Uterus (tissue), 4 donors: ENCODE data around the gene HMGXB3. TPM values are rescaled to one million over a fixed set of nuclear protein-coding genes. Genes with fewer than 3 reads are reported as not detected.

Experiments
- DNase-seq, 2 donors: peaks; one replicate each; pipeline ENCODE4 v3.0.0-alpha.2; 2019 to 2020
- H3K27ac ChIP-seq, 2 donors: fragments of 200-600 bp; sonication (generic); 1 replicate in 1 of 2; 2 replicates in 1 of 2; pipeline ENCODE4 v1.5.1; 2016 to 2018
- H3K27me3 ChIP-seq, 2 donors: fragments of 200-600 bp; sonication (generic); one replicate each; pipeline ENCODE4 v1.5.1; 2018 to 2019; ENCODE audit warnings: control low read depth in 1 of 2
- H3K36me3 ChIP-seq, 2 donors: fragments of 200-600 bp; sonication (generic); one replicate each; pipeline ENCODE4 v1.5.1; 2019; ENCODE audit warnings: control low read depth in 1 of 2
- H3K4me1 ChIP-seq, 2 donors: fragments of 200-600 bp; sonication (generic); one replicate each; pipeline ENCODE4 v1.5.1; 2018 to 2019; ENCODE audit warnings: control low read depth in 1 of 2
- H3K4me3 ChIP-seq, 2 donors: fragments of 200-600 bp; sonication (generic); 1 replicate in 1 of 2; 2 replicates in 1 of 2; pipeline ENCODE4 v1.5.1; 2018 to 2019; ENCODE audit warnings: mild to moderate bottlenecking in 1 of 2
- H3K9me3 ChIP-seq, 2 donors: fragments of 200-600 bp; sonication (generic); one replicate each; pipeline ENCODE4 v1.5.1; 2019; ENCODE audit warnings: control low read depth in 1 of 2
- POLR2A ChIP-seq, 2 donors: fragments of 450-650 bp; IDR thresholded peaks; one replicate each; pipeline ENCODE4 v1.6.1; 2016; ENCODE audit warnings: antibody characterized with exemption in 2 of 2, mild to moderate bottlenecking in 1 of 2, moderate library complexity in 1 of 2
- intact Hi-C: fragments of 100-400 bp; cut with DNase I; formaldehyde crosslinking; loops from one replicate; pipeline ENCODE4 v1.15.1; 2023; ENCODE audit warnings: low total_unique reads
- total RNA-seq, 4 donors: library from RNA; depleted of rRNA in 3 of 4; stranded (reverse); fragments of >200 nt in 3 of 4; gene quantifications; one replicate each; pipeline versions ENCODE4 v1.1.0 to v1.2.4, GENCODE V29; 2014 to 2023
- TF ChIP-seq, protein P1 (sequence below), 4 experiments: fragments of 200-600 bp in 2 of 4; fragments of 450-650 bp in 2 of 4; sonication (generic) in 2 of 4; IDR thresholded peaks; one replicate each; pipeline ENCODE4 v1.5.1; 2016 to 2019; ENCODE audit warnings: antibody characterized with exemption in 4 of 4, mild to moderate bottlenecking in 2 of 4, moderate library complexity in 1 of 4
- donor health status: DM: yes; HTN: yes; CAD: no.

Gene HMGXB3
- total RNA-seq, 4 donors from 2014 or later, result 19.0 to 43.4 (median 30.2) TPM

DNA sequence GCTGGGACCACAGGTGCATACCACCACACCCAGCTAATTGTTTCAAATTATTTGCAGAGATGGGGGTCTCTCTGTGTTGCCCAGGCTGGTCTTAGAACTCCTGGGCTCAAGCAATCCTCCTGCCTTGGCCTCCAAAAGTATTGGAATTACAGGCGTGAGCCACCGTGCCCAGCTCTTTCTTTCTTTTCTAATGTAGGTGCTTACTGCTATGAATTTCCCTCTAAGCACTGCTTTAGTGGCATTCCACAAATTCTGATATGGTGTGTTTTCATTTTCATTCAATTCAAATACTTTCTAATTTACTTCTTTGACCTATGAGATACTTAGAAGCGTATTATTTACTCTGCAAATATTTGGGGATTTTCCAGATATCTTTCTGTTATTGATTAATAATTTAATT lies 14.9 kb downstream of the HMGXB3 start:
- H3K27me3 ChIP-seq, result no peaks in the 10 kb centered on the region
- no peak overlapping the region for H3K27ac ChIP-seq
- H3K36me3 ChIP-seq, result no peaks in the 10 kb centered on the region
- H3K4me1 ChIP-seq, result no peaks in the 10 kb centered on the region
- no peaks in the 10 kb centered on the region for H3K9me3 ChIP-seq
- TF ChIP-seq, protein P1, sequence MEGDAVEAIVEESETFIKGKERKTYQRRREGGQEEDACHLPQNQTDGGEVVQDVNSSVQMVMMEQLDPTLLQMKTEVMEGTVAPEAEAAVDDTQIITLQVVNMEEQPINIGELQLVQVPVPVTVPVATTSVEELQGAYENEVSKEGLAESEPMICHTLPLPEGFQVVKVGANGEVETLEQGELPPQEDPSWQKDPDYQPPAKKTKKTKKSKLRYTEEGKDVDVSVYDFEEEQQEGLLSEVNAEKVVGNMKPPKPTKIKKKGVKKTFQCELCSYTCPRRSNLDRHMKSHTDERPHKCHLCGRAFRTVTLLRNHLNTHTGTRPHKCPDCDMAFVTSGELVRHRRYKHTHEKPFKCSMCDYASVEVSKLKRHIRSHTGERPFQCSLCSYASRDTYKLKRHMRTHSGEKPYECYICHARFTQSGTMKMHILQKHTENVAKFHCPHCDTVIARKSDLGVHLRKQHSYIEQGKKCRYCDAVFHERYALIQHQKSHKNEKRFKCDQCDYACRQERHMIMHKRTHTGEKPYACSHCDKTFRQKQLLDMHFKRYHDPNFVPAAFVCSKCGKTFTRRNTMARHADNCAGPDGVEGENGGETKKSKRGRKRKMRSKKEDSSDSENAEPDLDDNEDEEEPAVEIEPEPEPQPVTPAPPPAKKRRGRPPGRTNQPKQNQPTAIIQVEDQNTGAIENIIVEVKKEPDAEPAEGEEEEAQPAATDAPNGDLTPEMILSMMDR (IDR thresholded peaks at IDR 0.05), result no peak
- no peak for TF ChIP-seq POLR2A (IDR thresholded peaks at IDR 0.05)
- no peak overlapping the region for H3K4me3 ChIP-seq
- DNase-seq, result no peak
- intact Hi-C loops, result no loop called here

GRCh38 chr5:150016537-150016936 lies 16.0 kb downstream of the HMGXB3 start:
- Histone ChIP-seq H3K4me3 (no peak overlapping the region), H3K9me3 (no peaks in the 10 kb centered on the region), H3K27me3 (no peaks in the 10 kb centered on the region), H3K36me3 (no peaks in the 10 kb centered on the region), H3K27ac (no peak overlapping the region), H3K4me1 (no peaks in the 10 kb centered on the region)
- intact Hi-C loops, result no loop called here
- TF ChIP-seq, protein P1 (IDR thresholded peaks at IDR 0.05), result no peak
- TF ChIP-seq POLR2A (IDR thresholded peaks at IDR 0.05), result no peak
- DNase-seq, result no peak

GRCh38 chr5:150017226-150018005 lies 16.9 kb downstream of the HMGXB3 start:
- intact Hi-C loops, result no loop called here
- Histone ChIP-seq H3K4me1 (no peaks in the 10 kb centered on the region), H3K4me3 (no peak overlapping the region), H3K27me3 (no peaks in the 10 kb centered on the region), H3K9me3 (no peaks in the 10 kb centered on the region), H3K27ac (no peak overlapping the region), H3K36me3 (no peaks in the 10 kb centered on the region)
- no peak for DNase-seq
- TF ChIP-seq, protein P1 (IDR thresholded peaks at IDR 0.05), result no peak
- no peak for TF ChIP-seq POLR2A (IDR thresholded peaks at IDR 0.05)

- no peaks in the 10 kb centered on the region for H3K36me3 ChIP-seq
Observed at GRCh38 chr5:150020249-150020648, 19.7 kb downstream of the HMGXB3 start.

More at GRCh38 chr5:150020249-150020648, 19.7 kb downstream of the HMGXB3 start:
- Histone ChIP-seq H3K4me3 (no peak overlapping the region), H3K9me3 (no peaks in the 10 kb centered on the region), H3K4me1 (no peaks in the 10 kb centered on the region), H3K27me3 (no peaks in the 10 kb centered on the region), H3K27ac (no peak overlapping the region)
- TF ChIP-seq, protein P1 (IDR thresholded peaks at IDR 0.05), result no peak
- DNase-seq, result no peak
- intact Hi-C loops, result no loop called here
